Measurements from ENCODE around the gene RPP25. TPM values are rescaled to one million over a fixed set of nuclear protein-coding genes. Genes with fewer than 3 reads are reported as not detected.

Gene RPP25
- total RNA-seq, 2 experiments from 2014 or later: 7.0 to 7.2 TPM

DNA sequence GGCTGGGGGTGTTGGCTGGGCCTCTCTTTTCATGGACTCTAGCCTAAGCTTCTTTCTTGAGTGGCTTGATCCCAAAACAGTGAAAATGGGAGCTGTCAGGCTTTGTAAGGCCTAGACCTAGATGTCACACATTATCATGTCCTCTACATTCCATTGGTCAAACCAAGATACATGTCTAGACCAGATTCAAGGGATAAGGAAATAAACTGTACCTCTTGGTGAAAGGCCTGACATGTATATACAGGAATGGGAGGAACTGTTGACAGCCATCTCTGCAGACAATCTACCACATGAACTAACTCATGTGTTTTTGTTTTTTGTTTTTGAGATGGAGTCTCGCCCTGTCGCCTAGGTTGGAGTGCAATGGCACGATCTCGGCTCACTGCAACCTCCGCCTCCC lies 11.1 kb upstream of the RPP25 start:
- no peak for ATAC-seq
- intact Hi-C loops (cut with micrococcal nuclease): no loop called here
- Mint-ChIP-seq H3K27ac (no peak overlapping the region), H3K4me1 (ENCODE audit: low read depth) (no peaks in the 10 kb centered on the region), H3K27me3 (peaks cover 2% of the 10 kb centered on the region), H3K36me3 (ENCODE audit: low read depth) (no peaks in the 10 kb centered on the region), H3K9me3 (no peaks in the 10 kb centered on the region), H3K4me3 (no peak overlapping the region)
- DNase-seq: no peak
- TF ChIP-seq, protein P1, sequence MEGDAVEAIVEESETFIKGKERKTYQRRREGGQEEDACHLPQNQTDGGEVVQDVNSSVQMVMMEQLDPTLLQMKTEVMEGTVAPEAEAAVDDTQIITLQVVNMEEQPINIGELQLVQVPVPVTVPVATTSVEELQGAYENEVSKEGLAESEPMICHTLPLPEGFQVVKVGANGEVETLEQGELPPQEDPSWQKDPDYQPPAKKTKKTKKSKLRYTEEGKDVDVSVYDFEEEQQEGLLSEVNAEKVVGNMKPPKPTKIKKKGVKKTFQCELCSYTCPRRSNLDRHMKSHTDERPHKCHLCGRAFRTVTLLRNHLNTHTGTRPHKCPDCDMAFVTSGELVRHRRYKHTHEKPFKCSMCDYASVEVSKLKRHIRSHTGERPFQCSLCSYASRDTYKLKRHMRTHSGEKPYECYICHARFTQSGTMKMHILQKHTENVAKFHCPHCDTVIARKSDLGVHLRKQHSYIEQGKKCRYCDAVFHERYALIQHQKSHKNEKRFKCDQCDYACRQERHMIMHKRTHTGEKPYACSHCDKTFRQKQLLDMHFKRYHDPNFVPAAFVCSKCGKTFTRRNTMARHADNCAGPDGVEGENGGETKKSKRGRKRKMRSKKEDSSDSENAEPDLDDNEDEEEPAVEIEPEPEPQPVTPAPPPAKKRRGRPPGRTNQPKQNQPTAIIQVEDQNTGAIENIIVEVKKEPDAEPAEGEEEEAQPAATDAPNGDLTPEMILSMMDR (IDR thresholded peaks at IDR 0.05): no peak
- ChIA-PET CTCF (interaction anchor here (1.3 kb wide), 2 partner anchors 17 to 66 kb away, joined by 3 to 7 read pairs; no protein-coding TSS in a partner anchor), POLR2A (no interaction called here)

DNA sequence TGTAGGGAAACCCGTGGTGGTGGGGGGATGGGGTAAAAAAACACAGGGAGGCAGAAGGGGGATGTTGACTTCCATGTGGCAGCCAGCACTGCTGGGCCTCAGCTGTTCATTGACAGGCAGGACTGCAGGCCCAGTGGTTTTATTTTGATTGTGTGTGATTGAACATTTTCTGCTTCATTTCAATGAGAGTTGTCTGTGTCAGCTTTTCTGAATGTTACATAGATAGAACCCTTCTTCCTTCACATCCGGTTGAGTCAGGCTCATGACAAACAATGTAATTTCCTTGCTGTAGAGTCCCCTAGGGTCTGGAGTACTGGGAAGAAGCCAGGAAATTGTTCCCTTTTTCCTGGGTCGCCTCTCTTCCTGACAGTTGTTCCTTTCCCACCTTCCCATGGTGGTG lies 8.2 kb upstream of the RPP25 start:
- Mint-ChIP-seq H3K27ac (no peak overlapping the region), H3K4me3 (no peak overlapping the region), H3K36me3 (ENCODE audit: low read depth) (no peaks in the 10 kb centered on the region), H3K27me3 (peaks cover 11% of the 10 kb centered on the region), H3K9me3 (no peaks in the 10 kb centered on the region), H3K4me1 (ENCODE audit: low read depth) (peaks cover 17% of the 10 kb centered on the region)
- ATAC-seq: no peak
- ChIA-PET CTCF (interaction anchor here (6.9 kb wide), 1 partner anchor 14 kb away, joined by 36 read pairs; no protein-coding TSS in a partner anchor), POLR2A (no interaction called here)
- intact Hi-C loops (cut with micrococcal nuclease): no loop called here
- DNase-seq: no peak
- TF ChIP-seq, protein P1 (IDR thresholded peaks at IDR 0.05): no peak

DNA sequence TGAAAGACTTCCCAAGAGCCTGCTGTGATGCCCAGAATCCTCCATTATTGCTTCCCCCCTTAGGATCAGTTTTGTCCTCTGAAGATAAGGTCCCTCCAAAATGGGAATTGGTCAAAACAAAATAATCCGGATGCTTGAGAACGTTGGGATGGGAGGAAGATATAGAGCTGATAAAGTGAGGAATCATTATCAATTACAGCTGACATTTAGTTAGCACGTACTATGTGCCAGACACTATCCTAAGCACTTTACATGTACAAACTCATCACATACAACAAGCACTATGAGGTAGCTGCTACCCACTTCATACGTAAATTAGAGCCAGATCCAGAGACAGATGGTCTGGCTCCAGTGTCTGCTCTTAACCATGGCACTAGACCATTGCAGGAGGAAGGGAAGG lies 6.6 kb upstream of the RPP25 start:
- intact Hi-C loops (cut with micrococcal nuclease): no loop called here
- CTCF ChIA-PET: interaction anchor here (6.9 kb wide), 1 partner anchor 13 kb away, joined by 36 read pairs; no protein-coding TSS in a partner anchor
- H3K27me3 Mint-ChIP-seq: peaks cover 27% of the 10 kb centered on the region
- POLR2A ChIA-PET: interaction anchor here (0.7 to 1.1 kb wide), 2 partner anchors 216 to 241 kb away, joined by 3 read pairs; no protein-coding TSS in a partner anchor
- no peak overlapping the region for H3K27ac Mint-ChIP-seq
- no peak overlapping the region for H3K4me3 Mint-ChIP-seq
- H3K4me1 Mint-ChIP-seq (ENCODE audit: low read depth): peaks cover 32% of the 10 kb centered on the region
- no peak for DNase-seq
- H3K9me3 Mint-ChIP-seq: no peaks in the 10 kb centered on the region
- no peaks in the 10 kb centered on the region for H3K36me3 Mint-ChIP-seq (ENCODE audit: low read depth)
- TF ChIP-seq, protein P1 (IDR thresholded peaks at IDR 0.05): no peak
- ATAC-seq: no peak

DNA sequence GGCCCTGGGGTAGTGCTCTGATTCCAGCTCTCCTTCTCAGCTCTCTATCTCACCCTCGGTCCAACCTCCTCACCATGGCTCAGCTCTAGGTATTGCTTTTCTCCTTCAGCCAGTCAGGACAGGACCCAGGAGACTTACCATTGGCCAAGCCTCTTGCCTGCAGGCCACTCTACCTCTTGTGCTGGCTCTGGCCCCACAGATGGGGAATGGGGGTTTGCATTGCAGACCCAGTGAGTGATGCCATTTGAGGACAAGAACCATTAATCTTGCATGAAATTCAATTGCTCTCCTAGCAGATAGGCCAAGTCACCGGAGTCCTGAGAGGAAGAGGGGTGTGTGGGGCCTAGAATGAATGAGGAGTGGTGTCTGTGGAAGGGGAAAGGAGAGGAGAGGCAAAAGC lies 6.1 kb upstream of the RPP25 start:
- H3K27me3 Mint-ChIP-seq: peaks cover 31% of the 10 kb centered on the region
- CTCF ChIA-PET: interaction anchor here (1.4 to 6.9 kb wide), 2 partner anchors 12 to 23 kb away, joined by 3 to 36 read pairs; no protein-coding TSS in a partner anchor
- H3K4me1 Mint-ChIP-seq (ENCODE audit: low read depth): peaks cover 36% of the 10 kb centered on the region
- no peak overlapping the region for H3K27ac Mint-ChIP-seq
- no peak overlapping the region for H3K4me3 Mint-ChIP-seq
- H3K36me3 Mint-ChIP-seq (ENCODE audit: low read depth): no peaks in the 10 kb centered on the region
- intact Hi-C loops (cut with micrococcal nuclease): no loop called here
- POLR2A ChIA-PET: no interaction called here
- TF ChIP-seq, protein P1 (IDR thresholded peaks at IDR 0.05): no peak
- DNase-seq: no peak
- H3K9me3 Mint-ChIP-seq: no peaks in the 10 kb centered on the region
- ATAC-seq: no peak

DNA sequence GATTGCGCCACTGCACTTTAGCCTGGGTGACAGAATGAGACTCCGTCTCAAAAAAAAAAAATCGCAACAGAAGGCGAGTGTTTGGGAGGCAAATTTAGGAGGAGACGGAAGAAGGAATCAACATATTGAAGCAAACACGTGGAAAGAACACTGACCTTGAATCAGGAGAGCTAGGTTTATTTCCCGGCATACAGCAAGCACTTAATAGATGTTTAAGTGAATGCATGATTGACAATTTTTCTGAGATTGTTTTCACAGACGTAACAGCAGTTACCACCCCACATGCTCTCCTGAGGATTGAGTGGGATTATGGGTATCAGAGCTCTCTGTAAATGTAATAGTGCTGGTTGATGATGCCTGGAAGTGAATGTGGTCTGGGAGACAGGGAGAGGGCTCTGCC lies 5.6 kb upstream of the RPP25 start:
- no peak for ATAC-seq
- Mint-ChIP-seq H3K36me3 (ENCODE audit: low read depth) (no peaks in the 10 kb centered on the region), H3K27me3 (peaks cover 35% of the 10 kb centered on the region), H3K4me1 (ENCODE audit: low read depth) (peaks cover 40% of the 10 kb centered on the region), H3K27ac (no peak overlapping the region), H3K4me3 (no peak overlapping the region), H3K9me3 (no peaks in the 10 kb centered on the region)
- POLR2A ChIA-PET: no interaction called here
- TF ChIP-seq, protein P1 (IDR thresholded peaks at IDR 0.05): no peak
- CTCF ChIA-PET: interaction anchor here (1.4 to 6.9 kb wide), 2 partner anchors 12 to 23 kb away, joined by 3 to 36 read pairs; no protein-coding TSS in a partner anchor
- intact Hi-C loops (cut with micrococcal nuclease): no loop called here
- DNase-seq: no peak

Measured in activated CD8-positive, alpha-beta T cell treated with anti-CD3 and anti-CD28 coated beads for 36 hours (primary cell).